Keratinocyte (primary cell): Measurements from ENCODE around the gene TMEM245. TPM values are rescaled to one million over a fixed set of nuclear protein-coding genes. Genes with fewer than 3 reads are reported as not detected.

Experiments used
- DNase-seq: peaks from one replicate; pipeline ENCODE4 v3.0.0-alpha.2; 2011; ENCODE audit warnings: low read depth, missing footprints, low spot score
- FAIRE-seq: peaks from 2 replicates; lab custom pipeline; 2011; peaks lifted over from hg19 to GRCh38; lab: Jason Lieb, UNC
- H2AFZ ChIP-seq: 2 replicates; pipeline ENCODE4 v1.6.0; 2012; ENCODE audit warnings: low read length, control low read depth, inconsistent platforms; ENCODE audit not compliant: control insufficient read depth
- H3K27ac ChIP-seq: 2 replicates; pipeline ENCODE4 v1.5.1; 2011; ENCODE audit warnings: low read length; ENCODE audit not compliant: control insufficient read depth, insufficient read depth
- H3K27me3 ChIP-seq: 3 replicates; pipeline ENCODE4 v1.6.0; 2011; ENCODE audit warnings: low read length; ENCODE audit not compliant: control insufficient read depth, insufficient read depth; ENCODE audit errors: extremely low read depth
- H3K36me3 ChIP-seq, 2 experiments: 2 replicates in 1 of 2; 3 replicates in 1 of 2; pipeline ENCODE4 v1.5.1; 2011; ENCODE audit warnings: low read length in 2 of 2, mild to moderate bottlenecking in 1 of 2; ENCODE audit not compliant: control insufficient read depth in 2 of 2, insufficient read depth in 2 of 2; ENCODE audit errors: extremely low read depth in 1 of 2
- H3K4me1 ChIP-seq: 3 replicates; pipeline ENCODE4 v1.5.1; 2011; ENCODE audit warnings: low read length; ENCODE audit not compliant: control insufficient read depth, insufficient read depth; ENCODE audit errors: extremely low read depth
- H3K4me2 ChIP-seq: 3 replicates; pipeline ENCODE4 v1.6.0; 2011; ENCODE audit warnings: low read depth, low read length; ENCODE audit not compliant: control insufficient read depth, insufficient read depth; ENCODE audit errors: extremely low read depth
- H3K4me3 ChIP-seq, 3 experiments: fragments of 200-600 bp in 1 of 3; sonication (generic) in 1 of 3; 2 replicates in 2 of 3; 3 replicates in 1 of 3; pipeline ENCODE4 v1.5.1; 2011 to 2016; ENCODE audit warnings: low read length in 3 of 3, mild to moderate bottlenecking in 3 of 3, control low read depth in 2 of 3, inconsistent platforms in 1 of 3, low read depth in 1 of 3, mixed read lengths in 1 of 3, mixed run types in 1 of 3, moderate library complexity in 1 of 3; ENCODE audit not compliant: control insufficient read depth in 2 of 3, insufficient read depth in 2 of 3; ENCODE audit errors: extremely low read depth in 1 of 3
- H3K79me2 ChIP-seq: 2 replicates; pipeline ENCODE4 v1.6.0; 2012; ENCODE audit warnings: low read length; ENCODE audit not compliant: control insufficient read depth, insufficient read depth
- H3K9ac ChIP-seq: 3 replicates; pipeline ENCODE4 v1.6.0; 2011; ENCODE audit warnings: low read length; ENCODE audit not compliant: control insufficient read depth, insufficient read depth; ENCODE audit errors: extremely low read depth
- H3K9me1 ChIP-seq: 3 replicates; pipeline ENCODE4 v1.6.0; 2011; ENCODE audit warnings: low read length; ENCODE audit not compliant: control insufficient read depth, insufficient read depth; ENCODE audit errors: extremely low read depth
- H3K9me3 ChIP-seq: 2 replicates; pipeline ENCODE4 v1.5.1; 2012; ENCODE audit warnings: low read depth, low read length; ENCODE audit not compliant: control insufficient read depth
- H4K20me1 ChIP-seq: 3 replicates; pipeline ENCODE4 v1.6.0; 2011; ENCODE audit warnings: low read length; ENCODE audit not compliant: control insufficient read depth, insufficient read depth; ENCODE audit errors: extremely low read depth
- EZH2 ChIP-seq: IDR thresholded peaks from one replicate; pipeline ENCODE4 v1.6.1; 2012; ENCODE audit warnings: inconsistent platforms, mild to moderate bottlenecking, low read length, moderate library complexity
- dilution Hi-C: fragments of 300-500 bp; cut with MboI; formaldehyde crosslinking; loops from one replicate; pipeline ENCODE4 v1.7.0; 2020; ENCODE audit warnings: low sequenced_read_pairs; ENCODE audit not compliant: extremely low pct_ligation_motif_present
- polyA plus RNA-seq, 5 experiments: library from polyadenylated mRNA; depleted of rRNA in 3 of 5; stranded (reverse) in 3 of 5; stranded (forward) in 1 of 5; unstranded in 1 of 5; fragments of >200 nt; gene quantifications; 1 replicate in 1 of 5; 2 replicates in 3 of 5; 3 replicates in 1 of 5; pipeline versions ENCODE4 v1.2.1 to v1.2.3, GENCODE V29; 2011 to 2012; ENCODE audit warnings: missing spikeins in 2 of 5, low read depth in 1 of 5, low replicate concordance in 1 of 5
- TF ChIP-seq, protein P1 (sequence below), 3 experiments: IDR thresholded peaks in 1 of 3; conservative IDR thresholded peaks in 1 of 3; optimal IDR thresholded peaks in 1 of 3; 2 replicates in 2 of 3; 3 replicates in 1 of 3; pipeline versions ENCODE3 to v1.5.1; 2011; ENCODE audit warnings: low read length in 3 of 3, mild to moderate bottlenecking in 3 of 3, moderate library complexity in 2 of 3, control low read depth in 1 of 3, inconsistent platforms in 1 of 3; ENCODE audit not compliant: insufficient read depth in 2 of 3; ENCODE audit errors: extremely low read depth in 1 of 3

The TMEM245 gene
- polyA plus RNA-seq, 1 donor (not counting 4 experiments of a cell fraction or from before 2014, with no cell fraction given), result 40.0 TPM

GRCh38 chr9:109027176-109027575 lies 92.6 kb downstream of the TMEM245 start:
- Histone ChIP-seq H4K20me1 (no peaks in the 10 kb centered on the region), H2AFZ (no peak overlapping the region), H3K9me3 (no peaks in the 10 kb centered on the region), H3K27ac (no peak overlapping the region), H3K79me2 (peaks cover 3% of the 10 kb centered on the region), H3K4me3 (no peak overlapping the region), H3K27me3 (no peaks in the 10 kb centered on the region), H3K36me3 (peaks cover 1 to 14% of the 10 kb centered on the region in 2 experiments), H3K4me1 (peaks cover 11% of the 10 kb centered on the region), H3K9ac (no peak overlapping the region), H3K4me2 (no peak overlapping the region), H3K9me1 (no peaks in the 10 kb centered on the region)
- TF ChIP-seq EZH2, result no peak
- TF ChIP-seq, protein P1, sequence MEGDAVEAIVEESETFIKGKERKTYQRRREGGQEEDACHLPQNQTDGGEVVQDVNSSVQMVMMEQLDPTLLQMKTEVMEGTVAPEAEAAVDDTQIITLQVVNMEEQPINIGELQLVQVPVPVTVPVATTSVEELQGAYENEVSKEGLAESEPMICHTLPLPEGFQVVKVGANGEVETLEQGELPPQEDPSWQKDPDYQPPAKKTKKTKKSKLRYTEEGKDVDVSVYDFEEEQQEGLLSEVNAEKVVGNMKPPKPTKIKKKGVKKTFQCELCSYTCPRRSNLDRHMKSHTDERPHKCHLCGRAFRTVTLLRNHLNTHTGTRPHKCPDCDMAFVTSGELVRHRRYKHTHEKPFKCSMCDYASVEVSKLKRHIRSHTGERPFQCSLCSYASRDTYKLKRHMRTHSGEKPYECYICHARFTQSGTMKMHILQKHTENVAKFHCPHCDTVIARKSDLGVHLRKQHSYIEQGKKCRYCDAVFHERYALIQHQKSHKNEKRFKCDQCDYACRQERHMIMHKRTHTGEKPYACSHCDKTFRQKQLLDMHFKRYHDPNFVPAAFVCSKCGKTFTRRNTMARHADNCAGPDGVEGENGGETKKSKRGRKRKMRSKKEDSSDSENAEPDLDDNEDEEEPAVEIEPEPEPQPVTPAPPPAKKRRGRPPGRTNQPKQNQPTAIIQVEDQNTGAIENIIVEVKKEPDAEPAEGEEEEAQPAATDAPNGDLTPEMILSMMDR (optimal IDR thresholded peaks at IDR 0.05 in 1 of 3, IDR thresholded peaks at IDR 0.05 in 1 of 3, conservative IDR thresholded peaks at IDR 0.05 in 1 of 3; ENCODE audit: extremely low read depth in 1 of 3, insufficient read depth in 2 of 3, low read length in 3 of 3), result no peak
- dilution Hi-C loops, result no loop called here
- DNase-seq (no peak), FAIRE-seq (no peak)

- TF ChIP-seq EZH2, result no peak
- TF ChIP-seq, protein P1 (optimal IDR thresholded peaks at IDR 0.05 in 1 of 3, IDR thresholded peaks at IDR 0.05 in 1 of 3, conservative IDR thresholded peaks at IDR 0.05 in 1 of 3; ENCODE audit: extremely low read depth in 1 of 3, insufficient read depth in 2 of 3, low read length in 3 of 3), result no peak
- no peak overlapping the region for H3K27ac ChIP-seq
- no peaks in the 10 kb centered on the region for H3K9me3 ChIP-seq
- no peaks in the 10 kb centered on the region for H4K20me1 ChIP-seq
- peaks cover 5% of the 10 kb centered on the region for H3K4me1 ChIP-seq
- H3K9me1 ChIP-seq, result no peaks in the 10 kb centered on the region
- peaks cover 3% of the 10 kb centered on the region for H3K79me2 ChIP-seq
- dilution Hi-C loops, result no loop called here
- peaks cover 1 to 14% of the 10 kb centered on the region in 2 experiments for H3K36me3 ChIP-seq
- H3K4me3 ChIP-seq, result no peak overlapping the region
- H2AFZ ChIP-seq, result no peak overlapping the region
- H3K27me3 ChIP-seq, result no peaks in the 10 kb centered on the region
- no peak for FAIRE-seq
- no peak overlapping the region for H3K9ac ChIP-seq
- DNase-seq, result no peak
- no peak overlapping the region for H3K4me2 ChIP-seq
These were observed 93.4 kb downstream of the TMEM245 start for GRCh38 chr9:109026306-109026705.
